Transverse colon (tissue), 4 donors: ENCODE results near the gene CMC2. TPM values are rescaled to one million over a fixed set of nuclear protein-coding genes. Genes with fewer than 3 reads are reported as not detected.

Experiments
- DNase-seq: peaks from one replicate; pipeline ENCODE4 v3.0.0-alpha.2; 2019
- H3K27ac ChIP-seq, 4 donors: fragments of 200-600 bp; sonication (generic); 2 replicates each; pipeline ENCODE4 v1.5.1; 2016 to 2018; ENCODE audit warnings: inconsistent platforms in 4 of 4
- H3K27me3 ChIP-seq: fragments of 200-600 bp; sonication (generic); 2 replicates; pipeline ENCODE4 v1.5.1; 2017; ENCODE audit warnings: inconsistent platforms
- H3K36me3 ChIP-seq, 4 donors: fragments of 200-600 bp; sonication (generic); 2 replicates each; pipeline ENCODE4 v1.5.1; 2017 to 2019; ENCODE audit warnings: inconsistent platforms in 4 of 4
- H3K4me1 ChIP-seq, 4 donors: fragments of 200-600 bp; sonication (generic); 2 replicates each; pipeline ENCODE4 v1.5.1; 2017 to 2020; ENCODE audit warnings: inconsistent platforms in 4 of 4
- H3K4me3 ChIP-seq, 4 donors: fragments of 200-600 bp; sonication (generic); 1 replicate in 1 of 4; 2 replicates in 3 of 4; pipeline versions ENCODE4 v1.5.1 to v1.6.1; 2017 to 2019; ENCODE audit warnings: inconsistent platforms in 4 of 4
- H3K9me3 ChIP-seq, 2 donors: fragments of 200-600 bp; sonication (generic); 2 replicates each; pipeline ENCODE4 v1.5.1; 2017 to 2019; ENCODE audit warnings: inconsistent platforms in 2 of 2
- EP300 ChIP-seq: sonication (generic); formaldehyde crosslinking; IDR thresholded peaks from one replicate; pipeline ENCODE4 v1.6.1; 2017; ENCODE audit warnings: antibody characterized with exemption, low read depth
- POLR2A ChIP-seq: fragments of 450-650 bp; IDR thresholded peaks from one replicate; pipeline ENCODE4 v1.6.1; 2016; ENCODE audit warnings: antibody characterized with exemption, mild to moderate bottlenecking, moderate library complexity
- POLR2AphosphoS5 ChIP-seq, 3 donors: sonication (generic); formaldehyde crosslinking; IDR thresholded peaks; one replicate each; pipeline ENCODE4 v1.6.1; 2016; ENCODE audit warnings: antibody characterized with exemption in 3 of 3
- WGBS, 2 donors: methylation state at CpG; one replicate each; pipeline ENCODE4 v1.1.5; 2018; ENCODE audit warnings: low coverage in 1 of 2; 5-methylcytosine and 5-hydroxymethylcytosine counted together
- in situ Hi-C, 4 donors: fragments of 200-750 bp; cut with MboI; loops; one replicate each; pipeline versions ENCODE4 v1.15.0 to v1.15.1; 2017; ENCODE audit warnings: low sequenced_read_pairs in 3 of 4, low pct_ligation_motif_present in 1 of 4, low pct_unique_long_range_greater_than_20kb in 1 of 4
- intact Hi-C: fragments of 100-400 bp; cut with DNase I; formaldehyde crosslinking; loops from one replicate; pipeline ENCODE4 v1.15.1; 2023; ENCODE audit warnings: low total_unique reads
- total RNA-seq, 4 donors: library from RNA; depleted of rRNA; stranded (reverse); fragments of >200 nt; gene quantifications; one replicate each; pipeline ENCODE4 v1.1.0, GENCODE V29; 2016
- TF ChIP-seq, protein P1 (sequence below), 5 experiments: fragments of 200-600 bp in 3 of 5; fragments of 450-650 bp in 2 of 5; sonication (generic) in 3 of 5; IDR thresholded peaks; 1 replicate in 2 of 5; 2 replicates in 3 of 5; pipeline ENCODE4 v1.5.1; 2016 to 2017; ENCODE audit warnings: antibody characterized with exemption in 5 of 5, inconsistent platforms in 3 of 5, mild to moderate bottlenecking in 2 of 5, moderate library complexity in 1 of 5

Gene CMC2
- total RNA-seq, 4 donors from 2014 or later, result 2.8 to 42.9 (median 29.8) TPM

DNA sequence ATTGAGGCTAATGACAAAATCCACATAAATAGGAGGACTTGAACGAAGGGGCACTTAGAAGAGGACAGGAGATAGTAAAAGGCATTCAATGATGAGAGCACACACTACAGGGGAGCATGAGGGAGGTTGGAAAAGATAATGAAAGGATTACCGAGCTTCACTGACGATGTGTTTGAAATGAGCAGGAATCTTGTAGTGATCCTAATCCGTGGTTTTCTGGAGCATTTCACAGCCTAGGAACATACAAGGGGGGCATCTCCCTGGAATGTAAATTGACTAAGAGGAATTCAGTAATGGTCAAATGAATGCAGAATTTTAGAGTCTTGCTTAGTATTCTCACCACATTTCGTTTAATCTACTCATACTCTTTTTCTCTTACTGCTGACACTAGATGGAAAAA lies 34.2 kb upstream of the CMC2 start:
- 71 to 88% methylated on average over 4 to 5 of the region's 5 CpGs for WGBS, 2 donors
- H3K9me3 ChIP-seq, result no peaks in the 10 kb centered on the region
- peaks cover 0 to 43% (median 16%) of the 10 kb centered on the region in 4 donors for H3K36me3 ChIP-seq
- intact Hi-C loops, result no loop called here
- in situ Hi-C loops, result loop anchor here in 3 of 4 donors (25.0 kb wide), 1 partner anchor 696 kb away; no protein-coding TSS in a partner anchor
- no peak overlapping the region for H3K4me3 ChIP-seq
- TF ChIP-seq EP300, result no peak
- no peak for TF ChIP-seq POLR2AphosphoS5 (IDR thresholded peaks at IDR 0.05)
- TF ChIP-seq, protein P1, sequence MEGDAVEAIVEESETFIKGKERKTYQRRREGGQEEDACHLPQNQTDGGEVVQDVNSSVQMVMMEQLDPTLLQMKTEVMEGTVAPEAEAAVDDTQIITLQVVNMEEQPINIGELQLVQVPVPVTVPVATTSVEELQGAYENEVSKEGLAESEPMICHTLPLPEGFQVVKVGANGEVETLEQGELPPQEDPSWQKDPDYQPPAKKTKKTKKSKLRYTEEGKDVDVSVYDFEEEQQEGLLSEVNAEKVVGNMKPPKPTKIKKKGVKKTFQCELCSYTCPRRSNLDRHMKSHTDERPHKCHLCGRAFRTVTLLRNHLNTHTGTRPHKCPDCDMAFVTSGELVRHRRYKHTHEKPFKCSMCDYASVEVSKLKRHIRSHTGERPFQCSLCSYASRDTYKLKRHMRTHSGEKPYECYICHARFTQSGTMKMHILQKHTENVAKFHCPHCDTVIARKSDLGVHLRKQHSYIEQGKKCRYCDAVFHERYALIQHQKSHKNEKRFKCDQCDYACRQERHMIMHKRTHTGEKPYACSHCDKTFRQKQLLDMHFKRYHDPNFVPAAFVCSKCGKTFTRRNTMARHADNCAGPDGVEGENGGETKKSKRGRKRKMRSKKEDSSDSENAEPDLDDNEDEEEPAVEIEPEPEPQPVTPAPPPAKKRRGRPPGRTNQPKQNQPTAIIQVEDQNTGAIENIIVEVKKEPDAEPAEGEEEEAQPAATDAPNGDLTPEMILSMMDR (IDR thresholded peaks at IDR 0.05), result no peak
- TF ChIP-seq POLR2A, result no peak
- no peak overlapping the region for H3K27ac ChIP-seq
- H3K4me1 ChIP-seq, result peaks cover 6 to 32% (median 11%) of the 10 kb centered on the region in 4 donors
- no peaks in the 10 kb centered on the region for H3K27me3 ChIP-seq
- DNase-seq, result no peak

DNA sequence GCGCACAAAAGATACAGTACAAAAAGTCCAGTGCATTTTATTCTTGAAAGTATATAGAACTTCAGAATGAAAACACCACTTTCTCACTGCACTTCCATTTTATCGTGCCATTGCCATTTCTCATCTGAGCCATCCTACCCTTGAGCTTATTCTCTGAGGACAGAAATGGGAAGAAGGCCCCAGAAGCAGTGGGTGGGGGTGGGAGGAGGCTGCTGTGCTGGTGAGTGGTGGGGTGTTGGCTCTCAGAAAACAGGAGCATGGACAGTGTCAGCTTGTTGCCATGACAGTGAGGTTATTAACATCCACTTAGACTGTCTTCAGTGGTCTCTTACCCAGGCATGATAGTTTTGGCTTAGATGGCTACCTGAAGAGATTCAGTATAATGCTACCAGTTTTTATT lies 33.4 kb upstream of the CMC2 start:
- no peak overlapping the region for H3K27ac ChIP-seq
- H3K36me3 ChIP-seq, result peaks cover 0 to 38% (median 16%) of the 10 kb centered on the region in 4 donors
- no peaks in the 10 kb centered on the region for H3K27me3 ChIP-seq
- H3K9me3 ChIP-seq, result no peaks in the 10 kb centered on the region
- in situ Hi-C loops (loop anchor here in 3 of 4 donors (25.0 kb wide), 1 partner anchor 697 kb away; no protein-coding TSS in a partner anchor), intact Hi-C loops (no loop called here)
- no peak for TF ChIP-seq POLR2AphosphoS5 (IDR thresholded peaks at IDR 0.05)
- no peak for TF ChIP-seq POLR2A
- H3K4me3 ChIP-seq, result no peak overlapping the region
- peaks cover 6 to 32% (median 12%) of the 10 kb centered on the region in 4 donors for H3K4me1 ChIP-seq
- 93 to 99% methylated on average over 2 of the region's 2 CpGs for WGBS, 2 donors
- DNase-seq, result no peak

GRCh38 chr16:81036751-81037350 lies 30.2 kb upstream of the CMC2 start:
- Histone ChIP-seq H3K27me3 (no peaks in the 10 kb centered on the region), H3K27ac (peak overlapping the region; percentile 84 to 89 (median 86)), H3K4me1 (peaks cover 6 to 32% (median 12%) of the 10 kb centered on the region in 4 donors), H3K4me3 (peak overlapping the region; percentile 77 to 94 (median 87)), H3K36me3 (peaks cover 0 to 7% (median 2%) of the 10 kb centered on the region in 4 donors), H3K9me3 (no peaks in the 10 kb centered on the region)
- WGBS, 2 donors, result 23 to 35% methylated on average over 7 to 10 of the region's 10 CpGs
- DNase-seq, result no peak
- intact Hi-C loops (loop anchor here (5.0 to 10.0 kb wide), 3 partner anchors 40 to 1260 kb away; partner anchors contain the start of gene C16orf46), in situ Hi-C loops (loop anchor here in 3 of 4 donors (25.0 kb wide), 1 partner anchor 700 kb away; no protein-coding TSS in a partner anchor)
- no peak for TF ChIP-seq EP300
- no peak for TF ChIP-seq POLR2A
- TF ChIP-seq, protein P1 (IDR thresholded peaks at IDR 0.05), result no peak
- TF ChIP-seq POLR2AphosphoS5 (IDR thresholded peaks at IDR 0.05), result no peak

DNA sequence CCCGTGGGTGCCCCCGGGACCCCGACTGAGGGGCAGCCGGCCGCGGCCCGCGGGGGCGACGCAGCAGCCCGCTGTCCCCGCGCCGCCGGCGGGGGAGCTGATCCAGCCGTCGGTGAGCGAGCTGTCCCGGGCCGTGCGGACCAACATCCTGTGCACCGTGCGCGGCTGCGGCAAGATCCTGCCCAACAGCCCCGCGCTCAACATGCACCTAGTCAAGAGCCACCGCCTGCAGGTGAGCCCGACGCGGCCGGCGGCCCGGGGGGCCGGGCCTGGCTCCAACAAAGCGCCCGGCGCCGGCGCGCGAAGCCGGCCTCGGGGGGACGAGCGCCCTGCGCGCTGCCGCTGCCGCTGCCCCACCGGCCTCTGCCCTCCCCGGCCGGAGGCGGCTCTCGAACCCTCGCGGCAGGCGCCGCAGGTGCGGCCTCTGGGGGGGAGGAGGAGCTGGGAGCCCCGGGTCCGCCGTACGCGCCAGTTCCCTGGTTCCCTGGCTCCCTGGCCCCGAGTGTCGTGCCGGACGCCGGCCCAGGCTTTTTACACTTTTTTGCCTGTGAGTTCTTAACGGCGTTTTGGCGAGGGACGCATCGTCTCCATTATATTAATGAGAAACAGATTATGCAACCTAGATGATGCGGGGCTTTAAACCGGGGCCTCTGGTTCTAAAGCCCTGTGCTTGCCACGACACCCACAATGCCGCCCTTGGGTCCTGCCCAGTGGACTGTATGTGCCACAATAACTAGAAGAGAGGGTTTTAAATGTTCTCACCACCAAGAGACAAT lies 29.5 kb upstream of the CMC2 start:
- Histone ChIP-seq H3K36me3 (no peaks in the 10 kb centered on the region), H3K4me3 (peak overlapping the region; percentile 77 to 94 (median 87)), H3K27me3 (no peaks in the 10 kb centered on the region), H3K9me3 (no peaks in the 10 kb centered on the region), H3K27ac (peak overlapping the region; percentile 84 to 89 (median 86)), H3K4me1 (peaks cover 6 to 32% (median 12%) of the 10 kb centered on the region in 4 donors)
- no peak for TF ChIP-seq EP300
- TF ChIP-seq POLR2AphosphoS5 (IDR thresholded peaks at IDR 0.05), result no peak
- TF ChIP-seq POLR2A, result no peak
- TF ChIP-seq, protein P1 (IDR thresholded peaks at IDR 0.05), result no peak
- intact Hi-C loops (loop anchor here (1.0 to 10.0 kb wide), 4 partner anchors 30 to 1259 kb away; partner anchors contain the start of genes C16orf46 and CMC2), in situ Hi-C loops (loop anchor here in 3 of 4 donors (25.0 kb wide), 1 partner anchor 701 kb away; no protein-coding TSS in a partner anchor)
- peak; percentile 35 for DNase-seq
- 0% methylated on average over 24 of the region's 80 CpGs; no CpG with 5 or more reads in 1 of the 2 donors for WGBS, 2 donors
